Neural cell (in vitro differentiated cells): Measurements from ENCODE around the gene EDAR.

Experiments used
- CTCF ChIP-seq: fragments of 450-650 bp; IDR thresholded peaks from 2 replicates; pipeline ENCODE4 v1.5.1; 2014; ENCODE audit warnings: antibody characterized with exemption, mild to moderate bottlenecking, moderate library complexity; ENCODE audit not compliant: poor library complexity, severe bottlenecking
- EP300 ChIP-seq: fragments of 450-650 bp; conservative IDR thresholded peaks from 2 replicates; pipeline ENCODE4 v1.6.1; 2014; ENCODE audit warnings: antibody characterized with exemption, mild to moderate bottlenecking, moderate library complexity; ENCODE audit not compliant: poor library complexity, severe bottlenecking
- EZH2 ChIP-seq: fragments of 200-600, 300-800 bp; shearing (Covaris generic), sonication (generic); IDR thresholded peaks from 2 replicates; pipeline ENCODE4 v1.6.1; 2014; ENCODE audit warnings: antibody characterized with exemption, low read length, borderline replicate concordance, mild to moderate bottlenecking; ENCODE audit not compliant: insufficient read depth, poor library complexity, severe bottlenecking
- POLR2AphosphoS5 ChIP-seq: IDR thresholded peaks from 2 replicates; pipeline ENCODE4 v1.6.1; 2012
- RAD21 ChIP-seq: fragments of 450-650 bp; conservative IDR thresholded peaks from 2 replicates; pipeline ENCODE4 v1.6.1; 2014; ENCODE audit warnings: antibody characterized with exemption, mild to moderate bottlenecking, moderate library complexity
- REST ChIP-seq: IDR thresholded peaks from 2 replicates; pipeline ENCODE4 v1.6.1; 2012; ENCODE audit warnings: borderline replicate concordance
- SMC3 ChIP-seq: fragments of 450-650 bp; conservative IDR thresholded peaks from 2 replicates; pipeline ENCODE4 v1.6.1; 2014; ENCODE audit warnings: antibody characterized with exemption, mild to moderate bottlenecking, moderate library complexity; ENCODE audit not compliant: poor library complexity
- TAF1 ChIP-seq: IDR thresholded peaks from 2 replicates; pipeline ENCODE4 v1.6.1; 2012; ENCODE audit warnings: low read depth

- TF ChIP-seq EZH2 (no peak), CTCF (no peak), TAF1 (no peak), SMC3 (no peak), POLR2AphosphoS5 (no peak), RAD21 (no peak), EP300 (no peak), REST (no peak)
Measured at GRCh38 chr2:108937367-108938017, 51.5 kb downstream of the EDAR start.
